Measurements from ENCODE around the gene FRMPD2. TPM values are rescaled to one million over a fixed set of nuclear protein-coding genes. Genes with fewer than 3 reads are reported as not detected.

Gene FRMPD2
- total and polyA plus RNA-seq, 2 experiments from 2014 or later = not detected

DNA sequence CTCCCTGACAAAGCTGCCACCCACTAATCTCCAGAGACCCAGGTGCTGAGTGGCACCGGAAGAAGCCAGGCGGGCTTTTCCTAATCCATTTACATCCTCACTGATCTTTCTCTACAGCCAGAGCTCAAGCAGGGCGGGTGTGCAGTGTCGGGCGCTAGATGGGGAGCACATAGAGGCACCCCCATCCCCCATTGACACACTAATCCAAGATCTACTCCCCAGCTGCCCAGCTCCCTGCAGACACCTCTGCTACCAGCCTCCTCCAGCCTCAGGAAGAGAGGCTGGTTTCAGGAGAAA, 22.2 kb downstream of the FRMPD2 start:
- DNase-seq (ENCODE audit: low spot score) (no peak), ATAC-seq (no peak; the same call in 2 of the 3 replicates)
- no peak for TF ChIP-seq CREB1 (CRISPR knock-in tag; IDR thresholded peaks at IDR 0.05; ENCODE audit: low read depth)
- TF ChIP-seq, protein P1, sequence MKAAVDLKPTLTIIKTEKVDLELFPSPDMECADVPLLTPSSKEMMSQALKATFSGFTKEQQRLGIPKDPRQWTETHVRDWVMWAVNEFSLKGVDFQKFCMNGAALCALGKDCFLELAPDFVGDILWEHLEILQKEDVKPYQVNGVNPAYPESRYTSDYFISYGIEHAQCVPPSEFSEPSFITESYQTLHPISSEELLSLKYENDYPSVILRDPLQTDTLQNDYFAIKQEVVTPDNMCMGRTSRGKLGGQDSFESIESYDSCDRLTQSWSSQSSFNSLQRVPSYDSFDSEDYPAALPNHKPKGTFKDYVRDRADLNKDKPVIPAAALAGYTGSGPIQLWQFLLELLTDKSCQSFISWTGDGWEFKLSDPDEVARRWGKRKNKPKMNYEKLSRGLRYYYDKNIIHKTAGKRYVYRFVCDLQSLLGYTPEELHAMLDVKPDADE (IDR thresholded peaks at IDR 0.05) = no peak
- TF ChIP-seq, protein P2, sequence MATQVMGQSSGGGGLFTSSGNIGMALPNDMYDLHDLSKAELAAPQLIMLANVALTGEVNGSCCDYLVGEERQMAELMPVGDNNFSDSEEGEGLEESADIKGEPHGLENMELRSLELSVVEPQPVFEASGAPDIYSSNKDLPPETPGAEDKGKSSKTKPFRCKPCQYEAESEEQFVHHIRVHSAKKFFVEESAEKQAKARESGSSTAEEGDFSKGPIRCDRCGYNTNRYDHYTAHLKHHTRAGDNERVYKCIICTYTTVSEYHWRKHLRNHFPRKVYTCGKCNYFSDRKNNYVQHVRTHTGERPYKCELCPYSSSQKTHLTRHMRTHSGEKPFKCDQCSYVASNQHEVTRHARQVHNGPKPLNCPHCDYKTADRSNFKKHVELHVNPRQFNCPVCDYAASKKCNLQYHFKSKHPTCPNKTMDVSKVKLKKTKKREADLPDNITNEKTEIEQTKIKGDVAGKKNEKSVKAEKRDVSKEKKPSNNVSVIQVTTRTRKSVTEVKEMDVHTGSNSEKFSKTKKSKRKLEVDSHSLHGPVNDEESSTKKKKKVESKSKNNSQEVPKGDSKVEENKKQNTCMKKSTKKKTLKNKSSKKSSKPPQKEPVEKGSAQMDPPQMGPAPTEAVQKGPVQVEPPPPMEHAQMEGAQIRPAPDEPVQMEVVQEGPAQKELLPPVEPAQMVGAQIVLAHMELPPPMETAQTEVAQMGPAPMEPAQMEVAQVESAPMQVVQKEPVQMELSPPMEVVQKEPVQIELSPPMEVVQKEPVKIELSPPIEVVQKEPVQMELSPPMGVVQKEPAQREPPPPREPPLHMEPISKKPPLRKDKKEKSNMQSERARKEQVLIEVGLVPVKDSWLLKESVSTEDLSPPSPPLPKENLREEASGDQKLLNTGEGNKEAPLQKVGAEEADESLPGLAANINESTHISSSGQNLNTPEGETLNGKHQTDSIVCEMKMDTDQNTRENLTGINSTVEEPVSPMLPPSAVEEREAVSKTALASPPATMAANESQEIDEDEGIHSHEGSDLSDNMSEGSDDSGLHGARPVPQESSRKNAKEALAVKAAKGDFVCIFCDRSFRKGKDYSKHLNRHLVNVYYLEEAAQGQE (IDR thresholded peaks at IDR 0.05; ENCODE audit: unreplicated experiment) = no peak
- TF ChIP-seq, protein P3, sequence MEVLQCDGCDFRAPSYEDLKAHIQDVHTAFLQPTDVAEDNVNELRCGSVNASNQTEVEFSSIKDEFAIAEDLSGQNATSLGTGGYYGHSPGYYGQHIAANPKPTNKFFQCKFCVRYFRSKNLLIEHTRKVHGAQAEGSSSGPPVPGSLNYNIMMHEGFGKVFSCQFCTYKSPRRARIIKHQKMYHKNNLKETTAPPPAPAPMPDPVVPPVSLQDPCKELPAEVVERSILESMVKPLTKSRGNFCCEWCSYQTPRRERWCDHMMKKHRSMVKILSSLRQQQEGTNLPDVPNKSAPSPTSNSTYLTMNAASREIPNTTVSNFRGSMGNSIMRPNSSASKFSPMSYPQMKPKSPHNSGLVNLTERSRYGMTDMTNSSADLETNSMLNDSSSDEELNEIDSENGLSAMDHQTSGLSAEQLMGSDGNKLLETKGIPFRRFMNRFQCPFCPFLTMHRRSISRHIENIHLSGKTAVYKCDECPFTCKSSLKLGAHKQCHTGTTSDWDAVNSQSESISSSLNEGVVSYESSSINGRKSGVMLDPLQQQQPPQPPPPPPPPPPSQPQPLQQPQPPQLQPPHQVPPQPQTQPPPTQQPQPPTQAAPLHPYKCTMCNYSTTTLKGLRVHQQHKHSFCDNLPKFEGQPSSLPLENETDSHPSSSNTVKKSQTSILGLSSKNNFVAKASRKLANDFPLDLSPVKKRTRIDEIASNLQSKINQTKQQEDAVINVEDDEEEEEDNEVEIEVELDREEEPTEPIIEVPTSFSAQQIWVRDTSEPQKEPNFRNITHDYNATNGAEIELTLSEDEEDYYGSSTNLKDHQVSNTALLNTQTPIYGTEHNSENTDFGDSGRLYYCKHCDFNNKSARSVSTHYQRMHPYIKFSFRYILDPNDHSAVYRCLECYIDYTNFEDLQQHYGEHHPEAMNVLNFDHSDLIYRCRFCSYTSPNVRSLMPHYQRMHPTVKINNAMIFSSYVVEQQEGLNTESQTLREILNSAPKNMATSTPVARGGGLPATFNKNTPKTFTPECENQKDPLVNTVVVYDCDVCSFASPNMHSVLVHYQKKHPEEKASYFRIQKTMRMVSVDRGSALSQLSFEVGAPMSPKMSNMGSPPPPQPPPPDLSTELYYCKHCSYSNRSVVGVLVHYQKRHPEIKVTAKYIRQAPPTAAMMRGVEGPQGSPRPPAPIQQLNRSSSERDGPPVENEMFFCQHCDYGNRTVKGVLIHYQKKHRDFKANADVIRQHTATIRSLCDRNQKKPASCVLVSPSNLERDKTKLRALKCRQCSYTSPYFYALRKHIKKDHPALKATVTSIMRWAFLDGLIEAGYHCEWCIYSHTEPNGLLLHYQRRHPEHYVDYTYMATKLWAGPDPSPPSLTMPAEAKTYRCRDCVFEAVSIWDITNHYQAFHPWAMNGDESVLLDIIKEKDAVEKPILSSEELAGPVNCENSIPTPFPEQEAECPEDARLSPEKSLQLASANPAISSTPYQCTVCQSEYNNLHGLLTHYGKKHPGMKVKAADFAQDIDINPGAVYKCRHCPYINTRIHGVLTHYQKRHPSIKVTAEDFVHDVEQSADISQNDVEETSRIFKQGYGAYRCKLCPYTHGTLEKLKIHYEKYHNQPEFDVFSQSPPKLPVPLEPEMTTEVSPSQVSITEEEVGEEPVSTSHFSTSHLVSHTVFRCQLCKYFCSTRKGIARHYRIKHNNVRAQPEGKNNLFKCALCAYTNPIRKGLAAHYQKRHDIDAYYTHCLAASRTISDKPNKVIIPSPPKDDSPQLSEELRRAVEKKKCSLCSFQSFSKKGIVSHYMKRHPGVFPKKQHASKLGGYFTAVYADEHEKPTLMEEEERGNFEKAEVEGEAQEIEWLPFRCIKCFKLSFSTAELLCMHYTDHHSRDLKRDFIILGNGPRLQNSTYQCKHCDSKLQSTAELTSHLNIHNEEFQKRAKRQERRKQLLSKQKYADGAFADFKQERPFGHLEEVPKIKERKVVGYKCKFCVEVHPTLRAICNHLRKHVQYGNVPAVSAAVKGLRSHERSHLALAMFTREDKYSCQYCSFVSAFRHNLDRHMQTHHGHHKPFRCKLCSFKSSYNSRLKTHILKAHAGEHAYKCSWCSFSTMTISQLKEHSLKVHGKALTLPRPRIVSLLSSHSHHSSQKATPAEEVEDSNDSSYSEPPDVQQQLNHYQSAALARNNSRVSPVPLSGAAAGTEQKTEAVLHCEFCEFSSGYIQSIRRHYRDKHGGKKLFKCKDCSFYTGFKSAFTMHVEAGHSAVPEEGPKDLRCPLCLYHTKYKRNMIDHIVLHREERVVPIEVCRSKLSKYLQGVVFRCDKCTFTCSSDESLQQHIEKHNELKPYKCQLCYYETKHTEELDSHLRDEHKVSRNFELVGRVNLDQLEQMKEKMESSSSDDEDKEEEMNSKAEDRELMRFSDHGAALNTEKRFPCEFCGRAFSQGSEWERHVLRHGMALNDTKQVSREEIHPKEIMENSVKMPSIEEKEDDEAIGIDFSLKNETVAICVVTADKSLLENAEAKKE (CRISPR knock-in tag; IDR thresholded peaks at IDR 0.05) = no peak
- no peak for TF ChIP-seq POLR2AphosphoS5 (IDR thresholded peaks at IDR 0.05; ENCODE audit: low read depth)
- no peak for TF ChIP-seq JUNB (IDR thresholded peaks at IDR 0.05; ENCODE audit: unreplicated experiment)
- TF ChIP-seq EZH2phosphoT487 (IDR thresholded peaks at IDR 0.05; ENCODE audit: unreplicated experiment) = no peak
- TF ChIP-seq, protein P4, sequence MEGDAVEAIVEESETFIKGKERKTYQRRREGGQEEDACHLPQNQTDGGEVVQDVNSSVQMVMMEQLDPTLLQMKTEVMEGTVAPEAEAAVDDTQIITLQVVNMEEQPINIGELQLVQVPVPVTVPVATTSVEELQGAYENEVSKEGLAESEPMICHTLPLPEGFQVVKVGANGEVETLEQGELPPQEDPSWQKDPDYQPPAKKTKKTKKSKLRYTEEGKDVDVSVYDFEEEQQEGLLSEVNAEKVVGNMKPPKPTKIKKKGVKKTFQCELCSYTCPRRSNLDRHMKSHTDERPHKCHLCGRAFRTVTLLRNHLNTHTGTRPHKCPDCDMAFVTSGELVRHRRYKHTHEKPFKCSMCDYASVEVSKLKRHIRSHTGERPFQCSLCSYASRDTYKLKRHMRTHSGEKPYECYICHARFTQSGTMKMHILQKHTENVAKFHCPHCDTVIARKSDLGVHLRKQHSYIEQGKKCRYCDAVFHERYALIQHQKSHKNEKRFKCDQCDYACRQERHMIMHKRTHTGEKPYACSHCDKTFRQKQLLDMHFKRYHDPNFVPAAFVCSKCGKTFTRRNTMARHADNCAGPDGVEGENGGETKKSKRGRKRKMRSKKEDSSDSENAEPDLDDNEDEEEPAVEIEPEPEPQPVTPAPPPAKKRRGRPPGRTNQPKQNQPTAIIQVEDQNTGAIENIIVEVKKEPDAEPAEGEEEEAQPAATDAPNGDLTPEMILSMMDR (conservative IDR thresholded peaks at IDR 0.05; ENCODE audit: low read depth in 2 of 2) = no peak
- TF ChIP-seq NANOG (IDR thresholded peaks at IDR 0.05; ENCODE audit: borderline replicate concordance) = no peak
- TF ChIP-seq ZNF331 (CRISPR knock-in tag; IDR thresholded peaks at IDR 0.05; ENCODE audit: low read depth) = no peak
- TF ChIP-seq STAT1 (IDR thresholded peaks at IDR 0.05; ENCODE audit: unreplicated experiment) = no peak
- TF ChIP-seq ZNF114 (CRISPR knock-in tag; IDR thresholded peaks at IDR 0.05) = no peak
- no peak for TF ChIP-seq EZH2 (IDR thresholded peaks at IDR 0.05; ENCODE audit: low read depth, unreplicated experiment)
- no peaks in the 10 kb centered on the region for H3F3A ChIP-seq (replicated peaks; ENCODE audit: low read depth)
- H3K4me2 ChIP-seq = peak overlapping the region; percentile 51; the same call in 1 of the 2 replicates
- H3K4me3 Mint-ChIP-seq = no peak overlapping the region
- no peaks in the 10 kb centered on the region for H3K79me2 ChIP-seq (replicated peaks; ENCODE audit: insufficient read depth)
- H3K4me3 ChIP-seq = no peak overlapping the region
- H3K27me3 Mint-ChIP-seq (ENCODE audit: insufficient read depth, low read depth, poor library complexity) = peaks cover 6% of the 10 kb centered on the region
- H3K36me3 ChIP-seq (ENCODE audit: insufficient read depth) = no peaks in the 10 kb centered on the region
- H3K9me2 ChIP-seq (ENCODE audit: insufficient read depth) = no peaks in the 10 kb centered on the region
- H3K27ac ChIP-seq (ENCODE audit: low read depth) = no peak overlapping the region
- H3K4me1 Mint-ChIP-seq = peaks cover 21% of the 10 kb centered on the region
- no peaks in the 10 kb centered on the region for H4K20me1 ChIP-seq (replicated peaks; ENCODE audit: insufficient read depth)
- peak overlapping the region; percentile 92; the same call in 1 of the 2 replicates for H2AFZ ChIP-seq
- no peak overlapping the region for H3K27ac Mint-ChIP-seq
- H3K4me1 ChIP-seq (ENCODE audit: insufficient read depth) = peaks cover 10% of the 10 kb centered on the region
- no peaks in the 10 kb centered on the region for H3K27me3 ChIP-seq (ENCODE audit: insufficient read depth)
- no peaks in the 10 kb centered on the region for H3K36me3 Mint-ChIP-seq (ENCODE audit: low read depth)
- H3K9me3 Mint-ChIP-seq = no peaks in the 10 kb centered on the region

All from GM23338 (cell line).